Measurements from ENCODE around the gene MB21D2. TPM values are rescaled to one million over a fixed set of nuclear protein-coding genes. Genes with fewer than 3 reads are reported as not detected.

Gene MB21D2
- total RNA-seq, 1 donor from 2014 or later, result 42.5 TPM

DNA sequence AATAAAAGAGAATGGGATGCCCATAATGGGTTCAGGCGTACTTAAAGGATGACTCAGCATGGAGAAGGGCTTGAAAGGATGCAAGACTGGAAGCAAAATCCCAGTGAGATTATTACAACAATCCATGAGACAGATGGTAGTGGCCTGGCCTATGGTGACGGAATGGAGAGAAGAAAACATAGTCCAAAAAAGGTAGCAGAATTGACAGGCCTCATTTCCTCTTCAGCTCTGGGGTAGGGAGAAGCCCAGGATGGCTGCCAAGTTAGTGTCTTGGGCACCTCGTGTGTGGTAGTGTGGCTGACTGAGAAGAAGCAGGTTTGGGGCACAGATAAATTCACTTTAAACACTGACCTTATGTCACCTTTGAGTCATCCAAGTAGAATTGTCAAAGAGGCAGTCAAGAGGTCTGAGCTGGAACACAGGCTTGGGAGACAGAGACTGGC lies 18.1 kb downstream of the MB21D2 start:
- H3K36me3 Mint-ChIP-seq (ENCODE audit: unreplicated experiment), result peaks cover 3% of the 10 kb centered on the region
- H3K4me3 Mint-ChIP-seq (ENCODE audit: unreplicated experiment), result no peak overlapping the region
- H3K27ac Mint-ChIP-seq (ENCODE audit: unreplicated experiment), result peak overlapping the region; percentile 89
- peaks cover 6% of the 10 kb centered on the region for H3K9me3 Mint-ChIP-seq (ENCODE audit: unreplicated experiment)
- peaks cover 7% of the 10 kb centered on the region for H3K27me3 Mint-ChIP-seq (ENCODE audit: unreplicated experiment)
- TF ChIP-seq CTCF (IDR thresholded peaks at IDR 0.05; ENCODE audit: partially characterized antibody, unreplicated experiment), result no peak
- H3K4me1 Mint-ChIP-seq (ENCODE audit: low read depth, unreplicated experiment), result peaks cover 14% of the 10 kb centered on the region
- no peak for DNase-seq

GRCh38 chr3:192897005-192897404 lies 20.7 kb downstream of the MB21D2 start:
- Mint-ChIP-seq H3K27me3 (ENCODE audit: unreplicated experiment) (peaks cover 7% of the 10 kb centered on the region), H3K27ac (ENCODE audit: unreplicated experiment) (no peak overlapping the region), H3K4me1 (ENCODE audit: low read depth, unreplicated experiment) (peaks cover 19% of the 10 kb centered on the region), H3K4me3 (ENCODE audit: unreplicated experiment) (no peak overlapping the region), H3K9me3 (ENCODE audit: unreplicated experiment) (peaks cover 5% of the 10 kb centered on the region), H3K36me3 (ENCODE audit: unreplicated experiment) (peaks cover 3% of the 10 kb centered on the region)
- TF ChIP-seq CTCF (IDR thresholded peaks at IDR 0.05; ENCODE audit: partially characterized antibody, unreplicated experiment), result no peak
- no peak for DNase-seq

GRCh38 chr3:192896208-192896607 lies 21.4 kb downstream of the MB21D2 start:
- no peak overlapping the region for H3K4me3 Mint-ChIP-seq (ENCODE audit: unreplicated experiment)

DNA sequence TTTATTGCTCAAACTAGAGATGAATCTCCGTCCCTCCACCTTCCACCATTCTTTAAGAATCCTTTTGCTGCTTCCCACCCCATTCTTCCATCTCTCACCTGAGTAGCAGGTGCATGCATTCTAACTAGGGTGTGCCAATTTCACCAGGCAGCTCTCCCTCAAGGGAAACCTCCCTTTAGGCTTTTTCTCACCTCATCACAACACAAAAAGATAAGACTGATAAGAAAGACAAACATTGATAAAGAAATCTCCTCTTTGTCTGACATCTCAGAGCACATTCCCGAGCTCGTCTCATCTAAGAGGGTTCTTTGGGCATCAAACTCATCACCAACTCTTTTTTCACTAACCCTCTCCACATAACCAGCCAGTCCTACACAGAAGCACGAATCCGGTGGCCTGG lies 23.0 kb downstream of the MB21D2 start:
- peaks cover 18% of the 10 kb centered on the region for H3K4me1 Mint-ChIP-seq (ENCODE audit: low read depth, unreplicated experiment)
- peak overlapping the region; percentile 23 for H3K4me3 Mint-ChIP-seq (ENCODE audit: unreplicated experiment)
- TF ChIP-seq CTCF (IDR thresholded peaks at IDR 0.05; ENCODE audit: partially characterized antibody, unreplicated experiment), result no peak
- H3K9me3 Mint-ChIP-seq (ENCODE audit: unreplicated experiment), result peaks cover 5% of the 10 kb centered on the region
- H3K36me3 Mint-ChIP-seq (ENCODE audit: unreplicated experiment), result peaks cover 3% of the 10 kb centered on the region
- peaks cover 3% of the 10 kb centered on the region for H3K27me3 Mint-ChIP-seq (ENCODE audit: unreplicated experiment)
- DNase-seq, result no peak
- H3K27ac Mint-ChIP-seq (ENCODE audit: unreplicated experiment), result no peak overlapping the region

More at GRCh38 chr3:192896208-192896607, 21.4 kb downstream of the MB21D2 start:
- Mint-ChIP-seq H3K36me3 (ENCODE audit: unreplicated experiment) (peaks cover 3% of the 10 kb centered on the region), H3K27ac (ENCODE audit: unreplicated experiment) (no peak overlapping the region), H3K9me3 (ENCODE audit: unreplicated experiment) (peaks cover 5% of the 10 kb centered on the region), H3K4me1 (ENCODE audit: low read depth, unreplicated experiment) (peaks cover 19% of the 10 kb centered on the region), H3K27me3 (ENCODE audit: unreplicated experiment) (peaks cover 7% of the 10 kb centered on the region)
- DNase-seq, result no peak
- no peak for TF ChIP-seq CTCF (IDR thresholded peaks at IDR 0.05; ENCODE audit: partially characterized antibody, unreplicated experiment)

DNA sequence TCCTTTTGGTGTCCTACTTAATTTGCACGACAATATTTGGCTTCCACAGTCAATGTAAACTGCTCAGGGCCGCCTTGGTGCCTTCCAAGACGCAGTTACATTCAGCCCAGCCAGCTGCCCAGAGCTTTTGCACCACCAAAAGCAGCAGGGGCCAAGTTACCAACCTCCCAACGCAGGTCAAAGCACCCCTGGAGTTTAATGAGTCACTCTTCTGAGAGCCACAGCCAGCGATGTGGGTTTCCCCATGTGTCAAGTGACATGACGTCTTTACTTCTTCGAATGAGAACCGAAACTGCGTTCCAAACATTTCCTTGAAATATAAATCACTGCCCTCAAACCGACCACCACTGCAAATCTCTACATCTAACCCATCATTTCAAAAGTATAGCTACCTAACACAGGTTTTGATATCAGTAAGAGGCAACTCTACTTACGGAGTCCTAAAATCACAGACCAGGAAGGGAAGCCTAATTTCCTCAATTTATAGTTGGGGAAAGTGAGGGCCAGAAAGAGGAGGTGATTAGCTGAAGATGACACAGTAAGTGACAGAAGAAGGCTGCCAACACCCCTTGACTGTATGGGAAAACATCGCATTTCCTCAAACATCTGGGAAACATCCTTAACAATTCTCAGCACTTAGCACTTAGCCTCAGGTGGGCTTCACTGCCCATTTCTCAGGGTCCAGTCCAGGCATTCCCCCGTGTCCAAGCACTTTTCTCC lies 24.5 kb downstream of the MB21D2 start:
- Mint-ChIP-seq H3K36me3 (ENCODE audit: unreplicated experiment) (no peaks in the 10 kb centered on the region), H3K4me3 (ENCODE audit: unreplicated experiment) (no peak overlapping the region), H3K4me1 (ENCODE audit: low read depth, unreplicated experiment) (peaks cover 23% of the 10 kb centered on the region), H3K9me3 (ENCODE audit: unreplicated experiment) (no peaks in the 10 kb centered on the region), H3K27me3 (ENCODE audit: unreplicated experiment) (peaks cover 7% of the 10 kb centered on the region), H3K27ac (ENCODE audit: unreplicated experiment) (peak overlapping the region; percentile 57)
- no peak for TF ChIP-seq CTCF (IDR thresholded peaks at IDR 0.05; ENCODE audit: partially characterized antibody, unreplicated experiment)
- DNase-seq, result no peak
